ENCODE data around the gene NAGS. TPM values are rescaled to one million over a fixed set of nuclear protein-coding genes. Genes with fewer than 3 reads are reported as not detected.

The NAGS gene
- total and polyA plus RNA-seq, 10 of the 15 experiments (the other 5 are each of a cell fraction or from before 2014, with no cell fraction given) = 0.11 to 1.6 (median 0.64) TPM; not detected in 1

DNA sequence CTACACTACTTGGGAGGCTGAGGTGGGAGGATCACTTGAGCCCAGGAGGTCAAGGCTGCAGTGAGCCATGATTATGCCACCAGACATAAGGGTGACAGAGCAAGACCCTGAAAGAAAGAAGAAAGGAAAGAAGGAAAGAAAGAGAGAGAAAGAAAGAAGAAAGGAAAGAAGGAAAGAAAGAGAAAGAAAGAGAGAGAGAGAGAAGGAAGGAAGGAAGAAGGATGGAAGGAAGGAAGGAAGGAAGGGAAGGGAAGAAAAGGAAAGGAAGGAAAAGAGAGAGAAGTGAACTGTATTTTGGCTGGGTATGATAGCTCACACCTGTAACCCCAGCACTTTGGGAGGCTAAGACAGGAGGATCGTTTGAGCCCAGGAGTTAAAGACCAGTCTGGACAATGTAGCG, 26.3 kb upstream of the NAGS start:
- Histone ChIP-seq H3K27ac (ENCODE audit: control insufficient read depth, insufficient read depth) (no peak overlapping the region), H3K27me3 (replicated peaks in 1 of 2; ENCODE audit: control insufficient read depth in 2 of 2, insufficient read depth in 2 of 2, low read length in 1 of 2) (peaks cover 5 to 7% of the 10 kb centered on the region in 2 experiments; a peak in 3 of 4 replicates), H3K9me3 (replicated peaks; ENCODE audit: control insufficient read depth, insufficient read depth, low read length) (no peaks in the 10 kb centered on the region), H3K79me2 (ENCODE audit: control insufficient read depth, insufficient read depth, low read length) (no peaks in the 10 kb centered on the region), H3K36me3 (ENCODE audit: control insufficient read depth in 2 of 2, insufficient read depth in 2 of 2, low read length in 1 of 2) (no peaks in the 10 kb centered on the region), H2AFZ (ENCODE audit: control insufficient read depth, low read depth, low read length) (no peak overlapping the region), H3K4me1 (ENCODE audit: control insufficient read depth, insufficient read depth, low read length) (no peaks in the 10 kb centered on the region), H3K9ac (ENCODE audit: control insufficient read depth, insufficient read depth, low read length) (no peak overlapping the region), H3K4me2 (ENCODE audit: control insufficient read depth, insufficient read depth) (no peak overlapping the region), H3K4me3 (no peak overlapping the region), H4K20me1 (ENCODE audit: control insufficient read depth, insufficient read depth) (no peaks in the 10 kb centered on the region)
- WGBS (ENCODE audit: insufficient coverage, insufficient replicate concordance, low lambda C conversion rate, missing lambda C conversion rate) = 31% methylated on average over 2 of the region's 2 CpGs
- FAIRE-seq = no peak
- CTCF ChIA-PET = no interaction called here
- RAD21 ChIA-PET (ENCODE audit: unreplicated experiment) = no interaction called here
- no peak for ATAC-seq
- no TSS peak for BruUV-seq (replicated peaks)
- intact Hi-C loops (cut with micrococcal nuclease; ENCODE audit: unreplicated experiment) = no loop called here
- SMC1A ChIA-PET (ENCODE audit: uncharacterized antibody, unreplicated experiment) = no interaction called here
- no peak for TF ChIP-seq BCL3 (IDR thresholded peaks at IDR 0.05; ENCODE audit: borderline replicate concordance, insufficient read depth, low read depth, low read length, poor library complexity, severe bottlenecking)
- no peak for TF ChIP-seq PAX8 (IDR thresholded peaks at IDR 0.05)
- TF ChIP-seq PML (IDR thresholded peaks at IDR 0.05; ENCODE audit: low read length) = no peak
- TF ChIP-seq RUNX3 (IDR thresholded peaks at IDR 0.05; ENCODE audit: low read length) = no peak
- TF ChIP-seq RAD51 (IDR thresholded peaks at IDR 0.05) = no peak
- TF ChIP-seq, protein P1, sequence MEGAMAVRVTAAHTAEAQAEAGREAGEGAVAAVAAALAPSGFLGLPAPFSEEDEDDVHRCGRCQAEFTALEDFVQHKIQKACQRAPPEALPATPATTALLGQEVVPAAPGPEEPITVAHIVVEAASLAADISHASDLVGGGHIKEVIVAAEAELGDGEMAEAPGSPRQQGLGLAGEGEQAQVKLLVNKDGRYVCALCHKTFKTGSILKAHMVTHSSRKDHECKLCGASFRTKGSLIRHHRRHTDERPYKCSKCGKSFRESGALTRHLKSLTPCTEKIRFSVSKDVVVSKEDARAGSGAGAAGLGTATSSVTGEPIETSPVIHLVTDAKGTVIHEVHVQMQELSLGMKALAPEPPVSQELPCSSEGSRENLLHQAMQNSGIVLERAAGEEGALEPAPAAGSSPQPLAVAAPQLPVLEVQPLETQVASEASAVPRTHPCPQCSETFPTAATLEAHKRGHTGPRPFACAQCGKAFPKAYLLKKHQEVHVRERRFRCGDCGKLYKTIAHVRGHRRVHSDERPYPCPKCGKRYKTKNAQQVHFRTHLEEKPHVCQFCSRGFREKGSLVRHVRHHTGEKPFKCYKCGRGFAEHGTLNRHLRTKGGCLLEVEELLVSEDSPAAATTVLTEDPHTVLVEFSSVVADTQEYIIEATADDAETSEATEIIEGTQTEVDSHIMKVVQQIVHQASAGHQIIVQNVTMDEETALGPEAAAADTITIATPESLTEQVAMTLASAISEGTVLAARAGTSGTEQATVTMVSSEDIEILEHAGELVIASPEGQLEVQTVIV (IDR thresholded peaks at IDR 0.05; ENCODE audit: borderline replicate concordance, partially characterized antibody) = no peak
- TF ChIP-seq TCF7 (IDR thresholded peaks at IDR 0.05; ENCODE audit: borderline replicate concordance) = no peak
- TF ChIP-seq RAD21 (IDR thresholded peaks at IDR 0.05; ENCODE audit: insufficient read depth, low read depth, low read length) = no peak
- no peak for TF ChIP-seq SP1 (IDR thresholded peaks at IDR 0.05; ENCODE audit: low read depth, low read length)
- TF ChIP-seq TBL1XR1 (IDR thresholded peaks at IDR 0.05; ENCODE audit: low read depth, low read length) = no peak
- no peak for TF ChIP-seq NFIC (IDR thresholded peaks at IDR 0.05; ENCODE audit: low read depth, low read length)
- TF ChIP-seq SMC3 (IDR thresholded peaks at IDR 0.05; ENCODE audit: borderline replicate concordance, low read length) = no peak
- no peak for TF ChIP-seq NR2C1 (IDR thresholded peaks at IDR 0.05)
- no peak for TF ChIP-seq GATAD2B (conservative IDR thresholded peaks at IDR 0.05; ENCODE audit: low read depth)
- TF ChIP-seq BACH1 (IDR thresholded peaks at IDR 0.05; ENCODE audit: borderline replicate concordance) = no peak
- no peak for TF ChIP-seq JUNB (IDR thresholded peaks at IDR 0.05)
- no peak for TF ChIP-seq KAT2A (conservative IDR thresholded peaks at IDR 0.05; ENCODE audit: control insufficient read depth, low read depth, low read length)
- no peak for TF ChIP-seq MEF2A (IDR thresholded peaks at IDR 0.05; ENCODE audit: insufficient read depth, low read depth, low read length)
- no peak for TF ChIP-seq MYC (IDR thresholded peaks at IDR 0.05; ENCODE audit: insufficient read depth, insufficient read length, insufficient replicate concordance, low read length, severe bottlenecking)
- POLR2A ChIA-PET = no interaction called here
- DNase-seq (ENCODE audit: low read depth, low spot score) = no peak
- in situ Hi-C loops (cut with MboI) = no loop called here

Measured in GM12878 (cell line).